ENCODE data around the gene PIK3CA. TPM values are rescaled to one million over a fixed set of nuclear protein-coding genes. Genes with fewer than 3 reads are reported as not detected.

Gene PIK3CA
- total RNA-seq, 2 experiments from 2014 or later: 57.1 to 63.1 TPM

DNA sequence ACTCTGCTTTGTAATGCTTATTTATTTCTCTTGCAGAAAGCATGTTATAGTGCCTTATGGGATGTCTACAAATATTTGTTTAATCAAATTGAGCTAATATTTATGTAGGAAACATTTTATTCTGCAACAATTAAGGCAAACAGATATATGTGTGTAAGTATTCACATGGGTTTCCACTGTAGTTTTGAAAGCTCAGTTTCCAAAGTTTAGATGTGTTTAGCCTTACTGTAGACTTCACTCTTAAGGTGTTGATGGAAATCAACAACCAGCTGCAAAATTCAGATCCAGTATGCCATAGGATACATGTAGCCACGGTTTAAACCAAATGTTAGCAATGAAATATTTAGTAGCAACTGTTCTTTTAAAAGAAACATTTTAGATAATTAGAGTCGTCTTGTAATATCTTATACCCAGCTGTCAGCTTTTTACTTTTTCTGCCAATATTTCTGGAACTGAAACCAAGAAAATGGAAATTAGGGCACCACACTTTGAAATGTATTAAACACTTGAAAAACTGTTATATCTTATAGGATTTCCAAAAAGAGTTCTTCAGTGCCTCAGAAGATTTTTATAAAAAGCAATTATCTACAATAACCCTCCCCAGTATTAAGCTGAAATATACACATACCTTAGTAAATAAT is 18.5 kb downstream of the PIK3CA start:
- peaks cover 27% of the 10 kb centered on the region for H3K36me3 Mint-ChIP-seq (ENCODE audit: low read depth)
- no peaks in the 10 kb centered on the region for H3K9me3 ChIP-seq (ENCODE audit: control insufficient read depth in 1 of 2, insufficient read depth in 1 of 2, low read length in 2 of 2)
- CTCF ChIA-PET: no interaction called here
- no peaks in the 10 kb centered on the region for H3K27me3 ChIP-seq (ENCODE audit: control insufficient read depth in 1 of 2, insufficient read depth in 2 of 2, low read length in 2 of 2)
- ATAC-seq (ENCODE audit: poor library complexity): no peak
- intact Hi-C loops (cut with DNase I, micrococcal nuclease): no loop called here
- H3K4me1 ChIP-seq (ENCODE audit: insufficient read depth, low read length): no peaks in the 10 kb centered on the region
- no peak overlapping the region for H3K27ac Mint-ChIP-seq
- POLR2A ChIA-PET: interaction anchor here (0.9 to 2.3 kb wide), 2 partner anchors 11 to 18 kb away, joined by 4 to 7 read pairs; partner anchors contain the start of gene PIK3CA
- no peak for DNase-seq
- peaks cover 79% of the 10 kb centered on the region for H3K4me1 Mint-ChIP-seq (ENCODE audit: low read depth)
- peaks cover 14% of the 10 kb centered on the region for H3K9me3 Mint-ChIP-seq
- TF ChIP-seq, protein P1, sequence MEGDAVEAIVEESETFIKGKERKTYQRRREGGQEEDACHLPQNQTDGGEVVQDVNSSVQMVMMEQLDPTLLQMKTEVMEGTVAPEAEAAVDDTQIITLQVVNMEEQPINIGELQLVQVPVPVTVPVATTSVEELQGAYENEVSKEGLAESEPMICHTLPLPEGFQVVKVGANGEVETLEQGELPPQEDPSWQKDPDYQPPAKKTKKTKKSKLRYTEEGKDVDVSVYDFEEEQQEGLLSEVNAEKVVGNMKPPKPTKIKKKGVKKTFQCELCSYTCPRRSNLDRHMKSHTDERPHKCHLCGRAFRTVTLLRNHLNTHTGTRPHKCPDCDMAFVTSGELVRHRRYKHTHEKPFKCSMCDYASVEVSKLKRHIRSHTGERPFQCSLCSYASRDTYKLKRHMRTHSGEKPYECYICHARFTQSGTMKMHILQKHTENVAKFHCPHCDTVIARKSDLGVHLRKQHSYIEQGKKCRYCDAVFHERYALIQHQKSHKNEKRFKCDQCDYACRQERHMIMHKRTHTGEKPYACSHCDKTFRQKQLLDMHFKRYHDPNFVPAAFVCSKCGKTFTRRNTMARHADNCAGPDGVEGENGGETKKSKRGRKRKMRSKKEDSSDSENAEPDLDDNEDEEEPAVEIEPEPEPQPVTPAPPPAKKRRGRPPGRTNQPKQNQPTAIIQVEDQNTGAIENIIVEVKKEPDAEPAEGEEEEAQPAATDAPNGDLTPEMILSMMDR (IDR thresholded peaks at IDR 0.05): no peak
- no peak overlapping the region for H3K27ac ChIP-seq (ENCODE audit: low read depth in 1 of 2, low read length in 2 of 2)
- H3K36me3 ChIP-seq (ENCODE audit: insufficient read depth, low read length): no peaks in the 10 kb centered on the region
- H3K4me3 Mint-ChIP-seq: no peak overlapping the region
- H3K4me3 ChIP-seq (ENCODE audit: low read length): no peak overlapping the region
- H3K27me3 Mint-ChIP-seq: no peaks in the 10 kb centered on the region

DNA sequence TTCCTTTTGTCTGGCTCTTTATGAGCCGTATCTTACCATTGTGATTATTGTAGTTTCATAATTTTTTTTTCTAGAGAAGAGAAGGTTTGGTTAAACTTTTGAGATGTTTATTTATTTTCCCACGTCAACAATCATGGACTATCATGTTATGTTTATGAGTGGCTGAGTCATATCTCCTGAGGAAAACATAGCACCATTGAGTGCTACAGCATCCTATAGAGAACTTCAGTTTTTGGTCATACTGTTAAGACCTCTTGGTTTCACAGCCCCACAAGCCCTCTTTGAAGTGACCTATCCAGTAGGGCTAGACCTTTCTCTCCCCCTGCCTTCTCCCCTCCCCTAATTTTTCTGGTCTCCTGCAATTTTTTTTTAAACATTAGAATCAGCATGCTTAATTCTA is 20.8 kb downstream of the PIK3CA start:
- no peaks in the 10 kb centered on the region for H3K27me3 ChIP-seq (ENCODE audit: control insufficient read depth in 1 of 2, insufficient read depth in 2 of 2, low read length in 2 of 2)
- H3K36me3 ChIP-seq (ENCODE audit: insufficient read depth, low read length): no peaks in the 10 kb centered on the region
- no peak for DNase-seq
- H3K9me3 ChIP-seq (ENCODE audit: control insufficient read depth in 1 of 2, insufficient read depth in 1 of 2, low read length in 2 of 2): no peaks in the 10 kb centered on the region
- no peak overlapping the region for H3K27ac Mint-ChIP-seq
- H3K4me3 Mint-ChIP-seq: no peak overlapping the region
- peaks cover 76% of the 10 kb centered on the region for H3K4me1 Mint-ChIP-seq (ENCODE audit: low read depth)
- ATAC-seq (ENCODE audit: poor library complexity): no peak
- no peak overlapping the region for H3K4me3 ChIP-seq (ENCODE audit: low read length)
- intact Hi-C loops (cut with DNase I, micrococcal nuclease): loop anchor here in 1 of 2 experiments (2.0 kb wide), 1 partner anchor 18 kb away; no protein-coding TSS in a partner anchor
- peaks cover 27% of the 10 kb centered on the region for H3K36me3 Mint-ChIP-seq (ENCODE audit: low read depth)
- TF ChIP-seq, protein P1 (IDR thresholded peaks at IDR 0.05): no peak
- ChIA-PET CTCF (no interaction called here), POLR2A (no interaction called here)
- no peak overlapping the region for H3K27ac ChIP-seq (ENCODE audit: low read depth in 1 of 2, low read length in 2 of 2)
- no peaks in the 10 kb centered on the region for H3K27me3 Mint-ChIP-seq
- no peaks in the 10 kb centered on the region for H3K4me1 ChIP-seq (ENCODE audit: insufficient read depth, low read length)
- H3K9me3 Mint-ChIP-seq: peaks cover 15% of the 10 kb centered on the region

DNA sequence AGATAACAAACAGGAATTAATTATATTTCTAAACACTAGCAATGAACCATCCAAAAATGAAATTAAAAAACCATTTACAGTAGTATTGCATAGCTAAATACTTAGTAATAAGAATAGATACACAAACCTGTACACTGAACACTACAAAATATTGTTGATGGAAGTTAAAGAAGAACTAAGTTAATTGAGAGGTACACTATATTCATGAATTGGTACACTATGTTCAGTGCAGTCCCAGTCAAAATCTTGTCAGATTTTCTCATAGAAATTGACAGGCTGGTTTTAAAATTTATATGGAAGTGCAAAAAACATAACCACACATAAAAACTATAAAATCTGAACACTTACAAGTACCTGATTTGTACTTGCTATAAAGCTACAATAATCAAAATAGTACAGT is 24.4 kb downstream of the PIK3CA start:
- no peak overlapping the region for H3K4me3 ChIP-seq (ENCODE audit: low read length)
- Mint-ChIP-seq H3K4me3 (no peak overlapping the region), H3K27me3 (no peaks in the 10 kb centered on the region), H3K9me3 (peaks cover 15% of the 10 kb centered on the region), H3K4me1 (ENCODE audit: low read depth) (peaks cover 71% of the 10 kb centered on the region), H3K27ac (no peak overlapping the region), H3K36me3 (ENCODE audit: low read depth) (peaks cover 27% of the 10 kb centered on the region)
- intact Hi-C loops (cut with DNase I, micrococcal nuclease): no loop called here
- ChIA-PET CTCF (no interaction called here), POLR2A (interaction anchor here (1.3 kb wide), 1 partner anchor 24 kb away, joined by 4 read pairs; the partner anchor contains the start of gene PIK3CA)
- no peaks in the 10 kb centered on the region for H3K27me3 ChIP-seq (ENCODE audit: control insufficient read depth in 1 of 2, insufficient read depth in 2 of 2, low read length in 2 of 2)
- no peaks in the 10 kb centered on the region for H3K36me3 ChIP-seq (ENCODE audit: insufficient read depth, low read length)
- DNase-seq: no peak
- TF ChIP-seq, protein P1 (IDR thresholded peaks at IDR 0.05): no peak
- peaks cover 3% of the 10 kb centered on the region for H3K4me1 ChIP-seq (ENCODE audit: insufficient read depth, low read length)
- no peak for ATAC-seq (ENCODE audit: poor library complexity)
- no peaks in the 10 kb centered on the region for H3K9me3 ChIP-seq (ENCODE audit: control insufficient read depth in 1 of 2, insufficient read depth in 1 of 2, low read length in 2 of 2)
- no peak overlapping the region for H3K27ac ChIP-seq (ENCODE audit: low read depth in 1 of 2, low read length in 2 of 2)

All from CD4-positive, alpha-beta T cell (primary cell).